CD14-positive monocyte (primary cell): Measurements from ENCODE around the gene SLC17A6. TPM values are rescaled to one million over a fixed set of nuclear protein-coding genes. Genes with fewer than 3 reads are reported as not detected.

Experiments
- DNase-seq, 3 donors: peaks; one replicate each; pipeline ENCODE4 v3.0.0-alpha.2; 2011 to 2022
- H2AFZ ChIP-seq: 2 replicates; pipeline ENCODE4 v1.6.0; 2012; ENCODE audit warnings: mild to moderate bottlenecking, low read depth, low read length, inconsistent platforms; ENCODE audit not compliant: insufficient read depth, poor library complexity, severe bottlenecking
- H3K27ac ChIP-seq, 2 donors: 1 replicate in 1 of 2; 2 replicates in 1 of 2; pipeline ENCODE4 v1.5.1; 2012 to 2013; ENCODE audit warnings: low read length in 2 of 2, control low read depth in 1 of 2, inconsistent platforms in 1 of 2, low read depth in 1 of 2, mild to moderate bottlenecking in 1 of 2
- H3K27me3 ChIP-seq, 2 donors: one replicate each; pipeline versions ENCODE4 v1.6.0 to v1.6.1; 2011 to 2013; ENCODE audit warnings: low read length in 2 of 2; ENCODE audit not compliant: control insufficient read depth in 2 of 2, insufficient read depth in 2 of 2
- H3K36me3 ChIP-seq, 2 donors: replicated peaks in 1 of 2; 1 replicate in 1 of 2; 2 replicates in 1 of 2; pipeline versions ENCODE4 v1.5.1 to v1.6.1; 2012 to 2013; ENCODE audit warnings: low read length in 2 of 2, control low read depth in 1 of 2, inconsistent platforms in 1 of 2, mild to moderate bottlenecking in 1 of 2; ENCODE audit not compliant: insufficient read depth in 2 of 2, control insufficient read depth in 1 of 2
- H3K4me1 ChIP-seq, 2 donors: 1 replicate in 1 of 2; 2 replicates in 1 of 2; pipeline versions ENCODE4 v1.5.1 to v1.6.1; 2012 to 2013; ENCODE audit warnings: low read length in 2 of 2, control low read depth in 1 of 2, inconsistent platforms in 1 of 2, mild to moderate bottlenecking in 1 of 2, moderate library complexity in 1 of 2; ENCODE audit not compliant: insufficient read depth in 2 of 2, control insufficient read depth in 1 of 2
- H3K4me2 ChIP-seq: replicated peaks from 2 replicates; pipeline ENCODE3; 2012; ENCODE audit warnings: low read length, moderate library complexity, mild to moderate bottlenecking; ENCODE audit not compliant: poor library complexity, severe bottlenecking; ENCODE audit errors: extremely low read depth
- H3K4me3 ChIP-seq, 3 experiments: fragments of 200-600 bp in 1 of 3; sonication (generic) in 1 of 3; replicated peaks in 1 of 3; 1 replicate in 2 of 3; 2 replicates in 1 of 3; pipeline ENCODE4 v1.5.1; 2011 to 2013; ENCODE audit warnings: low read length in 3 of 3, mild to moderate bottlenecking in 3 of 3, control low read depth in 2 of 3, low read depth in 2 of 3, inconsistent platforms in 1 of 3, moderate library complexity in 1 of 3
- H3K79me2 ChIP-seq: 2 replicates; pipeline ENCODE4 v1.6.0; 2012; ENCODE audit warnings: mild to moderate bottlenecking, control low read depth, inconsistent platforms, low read length, moderate library complexity; ENCODE audit not compliant: insufficient read depth
- H3K9ac ChIP-seq: 2 replicates; pipeline ENCODE4 v1.6.0; 2017; ENCODE audit warnings: low read length, mild to moderate bottlenecking; ENCODE audit not compliant: insufficient read depth, poor library complexity, severe bottlenecking
- H3K9me3 ChIP-seq, 2 donors: replicated peaks in 1 of 2; 1 replicate in 1 of 2; 2 replicates in 1 of 2; pipeline versions ENCODE4 v1.5.1 to v1.6.1; 2012 to 2013; ENCODE audit warnings: low read length in 2 of 2, control low read depth in 1 of 2; ENCODE audit not compliant: control insufficient read depth in 1 of 2, insufficient read depth in 1 of 2
- H4K20me1 ChIP-seq: 2 replicates; pipeline ENCODE4 v1.6.0; 2012; ENCODE audit warnings: mild to moderate bottlenecking, low read length, control low read depth, moderate library complexity; ENCODE audit not compliant: insufficient read depth
- H3K27ac Mint-ChIP-seq, 7 donors: one replicate each; pipeline ENCODE4 v1.8.0; 2020; ENCODE audit warnings: mild to moderate bottlenecking in 7 of 7, mixed read lengths in 7 of 7, moderate library complexity in 6 of 7, inconsistent platforms in 2 of 7
- H3K27me3 Mint-ChIP-seq, 3 donors: one replicate each; pipeline ENCODE4 v1.8.0; 2021 to 2022; ENCODE audit warnings: low read depth in 3 of 3, mild to moderate bottlenecking in 3 of 3, mixed read lengths in 3 of 3, moderate library complexity in 3 of 3, inconsistent platforms in 1 of 3
- H3K36me3 Mint-ChIP-seq, 2 donors: one replicate each; pipeline ENCODE4 v1.8.0; 2020; ENCODE audit warnings: mixed read lengths in 2 of 2, inconsistent platforms in 1 of 2, mild to moderate bottlenecking in 1 of 2
- H3K4me1 Mint-ChIP-seq: one replicate; pipeline ENCODE4 v1.8.0; 2020; ENCODE audit warnings: mild to moderate bottlenecking, mixed read lengths
- H3K4me3 Mint-ChIP-seq, 2 donors: one replicate each; pipeline ENCODE4 v1.8.0; 2020; ENCODE audit warnings: mild to moderate bottlenecking in 2 of 2, mixed read lengths in 2 of 2, moderate library complexity in 1 of 2
- H3K9me3 Mint-ChIP-seq, 7 donors: one replicate each; pipeline ENCODE4 v1.8.0; 2020 to 2022; ENCODE audit warnings: mixed read lengths in 7 of 7, mild to moderate bottlenecking in 6 of 7, moderate library complexity in 6 of 7, inconsistent platforms in 2 of 7
- WGBS: methylation state at CpG from one replicate; pipeline ENCODE4 v1.1.5; 2013; ENCODE audit warnings: missing lambda C conversion rate; ENCODE audit not compliant: insufficient coverage; 5-methylcytosine and 5-hydroxymethylcytosine counted together
- intact Hi-C, 2 donors: fragments of 100-400 bp; cut with micrococcal nuclease; formaldehyde crosslinking; loops; one replicate each; pipeline versions ENCODE4 v1.15.0 to v1.15.1; 2023
- polyA plus RNA-seq, 3 donors: library from polyadenylated mRNA; depleted of rRNA in 1 of 3; unstranded in 2 of 3; stranded (reverse) in 1 of 3; fragments of 300-500 nt in 2 of 3; fragments of >200 nt in 1 of 3; fragmentation: Illumina TruSeq in 2 of 3; gene quantifications; 1 replicate in 2 of 3; 2 replicates in 1 of 3; pipeline ENCODE4 v1.2.3, GENCODE V29; 2012 to 2021
- TF ChIP-seq, protein P1 (sequence below): fragments of 200-600 bp; IDR thresholded peaks from one replicate; pipeline ENCODE4 v1.8.0; 2022; ENCODE audit warnings: antibody characterized with exemption, mild to moderate bottlenecking

The SLC17A6 gene
- polyA plus RNA-seq, 3 donors: not detected

GRCh38 chr11:22392561-22392960, 54.4 kb downstream of the SLC17A6 start:
- Mint-ChIP-seq H3K9me3 (peaks cover 0 to 2% (median 0%) of the 10 kb centered on the region in 7 donors), H3K36me3 (no peaks in the 10 kb centered on the region), H3K4me1 (no peaks in the 10 kb centered on the region), H3K27ac (no peak overlapping the region), H3K27me3 (peaks cover 0 to 2% (median 0%) of the 10 kb centered on the region in 3 donors), H3K4me3 (no peak overlapping the region)
- intact Hi-C loops: no loop called here
- no peak overlapping the region for H3K4me2 ChIP-seq
- no peaks in the 10 kb centered on the region for H3K36me3 ChIP-seq
- H2AFZ ChIP-seq: no peak overlapping the region
- no peak for DNase-seq
- TF ChIP-seq, protein P1, sequence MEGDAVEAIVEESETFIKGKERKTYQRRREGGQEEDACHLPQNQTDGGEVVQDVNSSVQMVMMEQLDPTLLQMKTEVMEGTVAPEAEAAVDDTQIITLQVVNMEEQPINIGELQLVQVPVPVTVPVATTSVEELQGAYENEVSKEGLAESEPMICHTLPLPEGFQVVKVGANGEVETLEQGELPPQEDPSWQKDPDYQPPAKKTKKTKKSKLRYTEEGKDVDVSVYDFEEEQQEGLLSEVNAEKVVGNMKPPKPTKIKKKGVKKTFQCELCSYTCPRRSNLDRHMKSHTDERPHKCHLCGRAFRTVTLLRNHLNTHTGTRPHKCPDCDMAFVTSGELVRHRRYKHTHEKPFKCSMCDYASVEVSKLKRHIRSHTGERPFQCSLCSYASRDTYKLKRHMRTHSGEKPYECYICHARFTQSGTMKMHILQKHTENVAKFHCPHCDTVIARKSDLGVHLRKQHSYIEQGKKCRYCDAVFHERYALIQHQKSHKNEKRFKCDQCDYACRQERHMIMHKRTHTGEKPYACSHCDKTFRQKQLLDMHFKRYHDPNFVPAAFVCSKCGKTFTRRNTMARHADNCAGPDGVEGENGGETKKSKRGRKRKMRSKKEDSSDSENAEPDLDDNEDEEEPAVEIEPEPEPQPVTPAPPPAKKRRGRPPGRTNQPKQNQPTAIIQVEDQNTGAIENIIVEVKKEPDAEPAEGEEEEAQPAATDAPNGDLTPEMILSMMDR: no peak
- H3K4me1 ChIP-seq: no peaks in the 10 kb centered on the region
- no peaks in the 10 kb centered on the region for H3K79me2 ChIP-seq
- no peaks in the 10 kb centered on the region for H4K20me1 ChIP-seq
- H3K9me3 ChIP-seq: no peaks in the 10 kb centered on the region
- no peak overlapping the region for H3K9ac ChIP-seq
- no peak overlapping the region for H3K4me3 ChIP-seq
- no peak overlapping the region for H3K27ac ChIP-seq
- H3K27me3 ChIP-seq: no peaks in the 10 kb centered on the region

DNA sequence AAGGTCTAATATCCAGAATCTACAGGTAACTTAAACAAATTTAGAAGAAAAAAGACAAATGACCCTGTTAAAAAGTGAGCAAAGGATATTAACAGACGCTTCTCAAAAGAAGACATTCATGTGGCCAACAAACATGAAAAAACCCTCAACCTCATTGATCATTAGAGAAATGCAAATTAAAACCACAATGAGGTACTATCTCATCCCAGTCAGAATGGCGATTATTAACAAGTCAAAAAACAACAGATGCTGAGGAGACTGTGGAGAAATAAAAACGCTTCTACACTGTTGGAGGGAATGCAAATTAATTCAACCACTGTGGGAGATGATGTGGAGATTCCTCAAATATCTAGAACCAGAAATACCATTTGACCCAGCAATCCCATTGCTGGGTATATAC, 67.2 kb downstream of the SLC17A6 start:
- no peak for DNase-seq
- no peaks in the 10 kb centered on the region for H3K36me3 Mint-ChIP-seq
- Histone ChIP-seq H3K79me2 (no peaks in the 10 kb centered on the region), H4K20me1 (no peaks in the 10 kb centered on the region), H2AFZ (no peak overlapping the region), H3K4me3 (no peak overlapping the region), H3K4me1 (no peaks in the 10 kb centered on the region), H3K4me2 (no peak overlapping the region), H3K27ac (no peak overlapping the region), H3K9me3 (no peaks in the 10 kb centered on the region), H3K9ac (no peak overlapping the region), H3K27me3 (no peaks in the 10 kb centered on the region), H3K36me3 (no peaks in the 10 kb centered on the region)
- H3K4me3 Mint-ChIP-seq: no peak overlapping the region
- H3K27ac Mint-ChIP-seq: no peak overlapping the region
- TF ChIP-seq, protein P1: no peak
- intact Hi-C loops: no loop called here
- H3K4me1 Mint-ChIP-seq: no peaks in the 10 kb centered on the region
- H3K27me3 Mint-ChIP-seq: peaks cover 0 to 2% (median 0%) of the 10 kb centered on the region in 3 donors
- H3K9me3 Mint-ChIP-seq: peaks cover 0 to 1% (median 0%) of the 10 kb centered on the region in 7 donors
- WGBS: no CpG with 5 or more reads among the region's 3 CpGs
